GM21717 (cell line): ENCODE results near the gene POLDIP2.

ENCODE experiments used
- ATAC-seq: cut with Tn5 transposase; IDR thresholded peaks from one replicate; pipeline ENCODE4 v1.9.1; 2021; ENCODE audit warnings: mild to moderate bottlenecking, moderate library complexity; ENCODE audit not compliant: unreplicated experiment

The POLDIP2 gene

GRCh38 chr17:28318759-28319597, 38.3 kb downstream of the POLDIP2 start, which contains the start of gene TMEM97:
Gene TMEM97, plus strand, starts transcription at chr17:28319200. Its CDS starts 40 bp downstream, at chr17:28319240.
- peak; percentile 92 for ATAC-seq

- ATAC-seq = no peak
Measured at GRCh38 chr17:28317966-28318758, 39.2 kb downstream of the POLDIP2 start.

- ATAC-seq = no peak
Measured at GRCh38 chr17:28317099-28317965, 40.0 kb downstream of the POLDIP2 start.

GRCh38 chr17:28315846-28316705, 41.3 kb downstream of the POLDIP2 start:
- ATAC-seq = no peak

GRCh38 chr17:28313841-28314240, 43.5 kb downstream of the POLDIP2 start:
- no peak for ATAC-seq

- ATAC-seq = no peak
Measured at GRCh38 chr17:28306954-28307401, 50.3 kb downstream of the POLDIP2 start.

- no peak for ATAC-seq
Measured at GRCh38 chr17:28298449-28298848, 58.9 kb downstream of the POLDIP2 start.
